Left kidney (tissue), 2 donors: ENCODE results near the gene PTGR3. TPM values are rescaled to one million over a fixed set of nuclear protein-coding genes. Genes with fewer than 3 reads are reported as not detected.

ENCODE experiments used
- DNase-seq: peaks from one replicate; pipeline ENCODE4 v3.0.0-alpha.2; 2013
- polyA plus RNA-seq: library from polyadenylated mRNA; unstranded; fragments of 120-200 nt; gene quantifications from one replicate; pipeline ENCODE4 v1.2.1, GENCODE V29; 2013; ENCODE audit not compliant: insufficient read length

Gene PTGR3
- polyA plus RNA-seq, 1 donor, result 52.0 TPM

DNA sequence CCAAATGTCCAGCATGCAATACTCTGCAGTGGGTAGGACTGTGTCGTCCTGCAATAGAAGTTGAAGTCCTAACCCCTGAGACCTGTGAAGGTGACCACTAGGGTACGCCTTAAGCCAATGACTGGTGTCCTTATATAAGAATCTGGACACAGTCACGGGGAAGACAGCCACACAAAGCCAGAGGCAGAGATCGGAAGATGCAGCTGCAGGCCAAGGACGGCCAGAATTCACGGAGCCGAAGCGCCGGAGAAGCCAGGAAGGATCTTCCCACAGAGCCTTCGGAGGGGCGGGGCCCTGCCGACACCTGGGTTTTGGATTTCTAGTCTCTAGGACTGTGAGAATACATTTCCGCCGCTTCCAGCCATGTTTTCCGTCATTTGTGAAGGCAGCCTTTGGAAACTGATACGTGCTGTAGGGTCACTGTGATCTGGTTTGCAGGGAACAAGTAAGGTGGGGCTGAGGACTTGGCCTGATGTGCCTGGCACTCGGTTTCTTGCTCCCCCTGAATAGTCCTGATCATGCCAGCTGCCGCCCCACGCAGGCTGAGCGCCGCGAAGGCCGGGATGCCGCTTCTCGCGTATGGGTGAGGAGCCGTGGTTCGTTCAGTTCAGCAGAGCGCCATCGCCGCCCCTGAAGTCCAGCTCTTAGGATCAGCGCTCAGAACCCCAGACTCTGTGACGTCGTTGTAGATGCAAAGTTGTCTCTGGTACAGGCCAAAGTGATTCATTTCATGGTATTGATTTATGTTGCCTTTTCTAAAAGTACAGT lies 38.7 kb downstream of the PTGR3 start:
- peak; percentile 19 for DNase-seq

DNA sequence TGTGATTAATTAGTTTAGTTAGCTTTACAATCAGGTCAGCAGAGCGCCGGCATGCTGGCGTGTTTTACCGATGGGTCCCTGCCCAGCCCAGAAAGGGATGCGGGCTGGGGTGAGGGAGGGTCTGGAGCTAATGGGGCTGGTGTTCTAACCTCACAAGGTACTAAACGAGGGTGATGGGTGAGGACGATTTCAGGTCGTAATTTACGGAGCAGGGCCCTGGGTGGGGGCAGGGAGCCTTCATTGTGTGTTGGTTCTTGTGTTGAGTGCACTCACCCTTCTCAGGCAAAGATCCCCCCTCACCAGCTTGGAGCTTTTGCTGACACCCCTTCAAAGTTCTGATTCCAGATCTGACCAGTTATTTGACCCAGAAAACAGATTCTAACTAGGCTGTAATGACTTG lies 39.5 kb downstream of the PTGR3 start:
- no peak for DNase-seq

DNA sequence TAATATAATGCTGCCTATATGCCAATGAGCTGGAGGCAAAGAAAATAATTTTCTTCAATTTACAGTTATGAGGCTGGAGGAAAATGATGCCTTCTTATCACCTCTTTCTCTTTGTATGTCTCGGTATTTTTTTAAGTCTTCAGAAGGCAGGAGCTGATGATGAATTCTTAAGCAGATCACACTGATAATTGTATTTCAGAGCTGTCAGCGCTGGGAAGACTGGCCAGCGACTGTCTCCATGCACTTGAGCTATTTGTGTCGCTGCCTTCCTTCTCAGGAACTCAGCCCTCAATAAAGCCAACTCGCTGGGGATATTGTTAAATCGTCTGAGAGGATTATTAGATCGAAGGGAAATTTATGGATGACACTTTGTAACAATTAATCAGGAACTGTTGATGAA lies 40.3 kb downstream of the PTGR3 start:
- DNase-seq, result no peak

DNA sequence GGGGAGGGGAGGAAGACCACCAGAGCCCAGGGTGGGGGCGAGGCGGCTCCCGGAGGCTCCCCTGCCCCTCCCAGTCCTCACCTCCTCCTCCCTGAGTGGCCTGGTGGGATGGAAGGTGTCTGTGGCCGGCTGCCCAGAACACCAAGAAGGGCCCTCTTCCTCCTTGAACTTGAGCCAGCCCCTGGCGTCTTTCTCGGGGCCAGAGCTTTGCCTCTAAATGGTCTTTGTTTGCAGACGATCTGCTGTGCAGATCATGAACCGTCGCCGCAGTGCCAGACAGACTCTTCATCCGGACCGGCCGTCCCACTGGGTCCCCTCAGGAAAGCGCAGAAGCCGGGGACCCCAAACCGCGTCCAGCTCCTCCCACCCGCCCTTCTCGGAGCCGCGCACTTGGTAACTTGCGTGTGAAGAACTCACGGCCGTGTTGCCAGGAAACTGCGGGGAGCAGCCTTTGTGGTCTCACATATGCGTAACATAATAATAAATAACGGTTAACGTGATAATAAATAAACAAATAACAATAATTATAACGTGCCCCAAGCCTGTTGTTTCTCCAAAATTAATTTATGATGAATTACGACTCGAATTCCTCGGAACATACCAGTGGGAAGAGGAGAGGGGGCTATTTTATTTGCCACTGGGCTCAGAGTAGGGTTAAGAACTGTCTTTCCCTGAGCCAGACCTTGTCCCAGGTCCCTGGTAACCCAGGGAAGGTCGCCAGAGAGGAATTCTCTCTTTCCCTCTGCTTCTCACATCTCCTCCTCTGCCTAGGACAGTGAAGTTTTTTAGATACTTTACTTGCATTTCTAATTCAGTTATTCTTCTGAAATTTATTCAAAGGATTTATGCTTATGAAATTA lies 41.0 kb downstream of the PTGR3 start:
- DNase-seq, result no peak

DNA sequence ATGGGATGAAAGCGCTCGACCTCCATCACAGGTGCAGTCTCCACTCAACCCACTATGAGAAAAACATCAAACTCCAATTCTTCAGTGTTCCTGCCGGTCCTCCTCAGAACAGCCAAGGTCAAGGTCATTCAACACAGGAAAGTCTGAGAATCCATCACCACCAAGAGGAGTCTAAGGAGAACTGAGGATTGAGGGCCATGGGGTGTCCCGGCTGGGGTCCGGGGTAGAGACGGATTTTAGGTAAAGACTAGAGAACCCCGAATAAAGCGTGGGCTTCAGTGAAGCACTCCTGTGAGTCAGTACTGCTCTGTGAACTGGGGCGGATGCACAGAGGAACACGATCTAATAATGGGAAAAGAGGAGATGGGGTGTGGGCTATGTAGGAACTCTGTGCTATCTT lies 41.8 kb downstream of the PTGR3 start:
- no peak for DNase-seq

DNA sequence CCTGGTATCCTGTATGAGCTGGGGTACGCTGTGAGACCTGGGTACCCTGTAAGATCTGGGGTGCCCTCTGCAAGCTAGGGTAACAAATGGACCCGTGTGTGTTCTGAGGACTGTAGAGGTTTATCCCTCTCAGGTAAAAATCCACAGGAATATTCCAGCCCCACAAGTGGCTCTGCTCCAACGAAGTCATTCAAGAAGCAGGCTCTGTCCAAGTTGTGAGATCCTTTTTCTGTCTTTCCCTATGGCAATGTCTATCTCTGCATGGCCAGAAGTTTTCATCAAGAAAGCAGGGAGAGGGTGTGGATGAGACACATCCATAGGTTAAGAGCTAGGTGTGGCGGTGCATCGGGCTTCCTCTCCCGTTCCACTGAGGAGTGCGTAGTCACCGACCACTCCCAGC lies 43.0 kb downstream of the PTGR3 start:
- no peak for DNase-seq

GRCh38 chr18:75164479-75164878 lies 44.5 kb downstream of the PTGR3 start:
- no peak for DNase-seq

DNA sequence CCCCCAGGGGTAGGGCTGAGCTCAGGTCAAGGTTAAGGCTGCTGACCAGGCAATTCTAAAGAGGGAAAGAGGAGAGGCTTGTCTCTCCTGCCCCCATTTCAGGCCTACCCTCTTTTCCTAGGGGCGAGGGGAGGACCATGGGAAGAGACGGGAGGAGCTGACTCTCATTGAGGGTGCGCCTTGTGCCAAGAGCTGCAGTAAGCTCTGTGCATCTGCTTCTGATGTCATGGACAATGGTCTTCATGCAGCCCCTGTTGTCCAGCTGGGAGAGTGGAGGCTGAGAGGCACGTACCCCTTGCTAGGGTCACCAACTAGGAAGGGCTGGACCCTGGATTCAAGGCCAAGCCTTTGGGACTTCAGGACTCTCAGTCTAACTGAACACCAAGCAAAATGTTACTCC lies 45.2 kb downstream of the PTGR3 start:
- DNase-seq, result no peak

DNA sequence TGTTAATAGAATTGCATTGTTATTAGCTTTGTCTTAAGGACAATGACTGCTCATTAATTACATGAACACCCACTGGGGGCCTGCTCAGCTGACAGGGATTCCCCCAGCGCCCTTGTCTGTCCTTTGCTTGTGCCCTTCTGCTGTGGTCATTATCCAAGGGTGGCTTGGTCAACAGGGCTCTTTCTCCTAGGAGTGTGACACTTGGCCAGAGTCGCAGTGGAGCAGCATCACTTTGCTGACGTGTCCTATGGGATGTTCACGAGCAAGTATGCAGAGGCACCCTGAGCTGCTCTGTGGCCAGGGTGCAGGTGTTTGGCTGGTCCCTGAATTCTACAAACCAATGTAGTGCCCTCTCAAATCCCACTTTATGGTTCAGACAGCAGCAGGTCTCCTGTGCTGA lies 46.0 kb downstream of the PTGR3 start:
- no peak for DNase-seq

DNA sequence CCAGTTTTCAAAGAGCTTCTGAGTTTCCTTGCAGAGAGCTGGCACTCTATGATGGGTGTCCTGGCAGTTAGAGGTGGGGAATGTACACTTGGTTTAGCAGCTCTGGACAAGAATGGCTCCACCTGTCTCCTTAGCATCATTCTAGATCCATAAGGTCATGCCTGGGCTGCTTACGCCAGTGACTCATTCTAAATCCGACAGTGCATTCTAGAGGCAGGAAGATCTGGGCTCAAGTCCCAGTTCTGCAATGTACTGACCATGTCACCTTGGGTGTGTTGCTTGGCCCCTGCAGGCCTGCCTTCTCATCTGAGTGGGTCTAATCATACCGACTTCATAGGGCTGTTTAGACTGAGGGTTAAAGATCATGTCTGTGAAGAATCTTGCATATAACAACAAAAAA lies 46.5 kb downstream of the PTGR3 start:
- no peak for DNase-seq

DNA sequence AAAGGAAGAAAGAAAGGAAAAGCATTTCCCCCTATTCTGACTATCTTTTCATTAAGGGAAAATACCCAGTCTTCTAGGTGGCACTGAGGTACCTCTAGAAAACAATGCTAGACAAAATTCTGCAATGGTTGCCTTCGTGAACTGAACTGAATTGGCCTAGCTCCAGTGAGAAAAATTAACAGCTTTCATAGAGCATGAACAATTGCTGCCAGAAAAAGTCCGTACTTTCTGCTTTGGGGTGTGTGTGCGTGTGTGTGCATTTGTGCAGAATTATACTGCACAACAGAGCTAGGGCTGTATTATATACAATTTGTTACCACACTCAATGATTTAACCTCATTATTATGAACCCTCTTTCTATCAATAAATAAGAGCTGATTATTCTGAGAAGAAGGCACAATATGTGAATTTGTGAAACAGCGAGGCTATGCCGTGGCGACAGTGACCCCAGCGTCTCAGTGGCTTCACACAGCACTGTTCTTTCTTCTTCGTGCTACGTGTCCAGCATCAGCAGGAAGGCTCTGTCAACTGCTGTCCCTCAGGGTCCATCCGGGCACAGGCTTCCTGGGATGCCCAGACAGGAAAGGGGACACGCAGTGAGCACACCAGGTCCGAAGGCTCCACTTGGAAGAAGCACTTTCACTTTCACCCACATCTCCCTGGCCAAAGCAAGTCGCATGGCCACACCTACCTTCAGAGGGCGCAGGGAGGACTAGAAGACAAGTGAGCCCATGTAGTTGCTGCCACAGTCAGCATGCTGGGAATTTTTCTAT lies 47.5 kb downstream of the PTGR3 start:
- DNase-seq, result no peak

DNA sequence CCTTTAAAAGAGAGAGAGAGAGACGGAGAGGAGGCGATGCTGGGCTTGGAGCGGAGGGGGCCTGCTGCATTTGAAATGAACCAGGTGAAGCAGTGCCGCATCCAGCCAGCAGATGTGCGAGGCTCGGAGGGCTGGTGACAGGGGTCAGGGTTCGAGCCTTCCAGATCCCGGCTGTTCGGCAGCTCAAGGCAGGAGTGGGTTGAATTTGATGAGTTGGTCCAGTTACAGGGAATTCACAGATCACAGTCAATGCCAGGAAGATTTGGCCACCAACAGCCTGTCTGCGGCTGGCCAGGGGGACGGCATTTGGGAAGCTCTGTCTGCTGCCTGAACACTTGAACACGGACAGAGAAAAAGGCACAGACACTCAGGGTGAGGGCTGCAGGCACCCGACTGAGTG lies 48.6 kb downstream of the PTGR3 start:
- DNase-seq, result no peak

DNA sequence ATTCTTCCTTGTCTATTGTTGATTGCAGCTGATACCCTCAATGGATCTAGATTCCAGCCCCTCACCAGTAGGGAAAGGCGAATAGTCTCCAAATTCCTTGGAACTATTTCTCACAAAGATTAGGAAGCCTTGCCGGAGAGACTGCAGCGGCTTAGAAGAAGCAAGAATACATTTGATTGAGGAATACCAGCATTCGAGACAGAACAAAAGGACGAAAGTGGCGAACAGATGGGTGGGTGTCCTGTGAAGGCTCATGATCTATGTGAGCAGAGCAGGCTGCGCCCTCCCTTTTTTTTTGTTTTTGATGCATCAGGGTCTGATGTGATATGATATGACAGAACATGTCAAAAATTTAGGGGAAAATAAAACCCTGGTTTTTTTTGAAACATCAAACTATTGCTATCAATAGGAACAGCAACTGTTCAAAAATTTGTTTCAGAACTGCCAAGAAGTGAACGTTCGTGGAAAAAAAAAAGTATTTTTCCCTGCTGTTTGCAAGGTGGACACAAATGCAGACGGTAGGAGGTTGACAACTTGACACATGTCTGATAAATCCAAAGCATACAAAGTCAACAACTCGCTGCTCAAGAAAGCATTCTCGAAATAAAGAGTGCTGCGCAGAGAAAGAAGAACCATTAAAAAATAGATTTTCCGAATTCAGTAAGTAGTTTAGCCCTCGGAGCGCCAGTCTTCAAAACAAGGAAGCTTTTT lies 49.1 kb downstream of the PTGR3 start:
- no peak for DNase-seq

DNA sequence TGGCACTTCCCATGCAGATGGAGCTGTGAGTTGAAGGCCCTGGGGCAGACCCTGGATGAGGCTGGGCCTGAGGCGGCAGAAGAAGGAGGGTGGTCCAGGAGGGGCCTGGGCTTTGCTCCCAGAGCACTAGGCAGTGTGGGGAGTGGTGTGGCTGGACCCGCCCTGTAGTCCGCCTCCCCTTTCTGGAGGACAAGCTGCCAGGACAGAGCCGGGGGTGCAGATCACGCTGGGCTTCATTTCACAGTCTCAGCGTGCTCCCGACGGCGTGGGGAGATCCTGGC lies 49.8 kb downstream of the PTGR3 start:
- no peak for DNase-seq

Other genes with a start within 250 kb of the PTGR3 start
- gene TSHZ1, start 1.7 kb upstream of the PTGR3 start, polyA plus RNA-seq, result 33.2 TPM
- 0.17 TPM for gene SMIM21, start 218.6 kb upstream of the PTGR3 start, polyA plus RNA-seq